ENCODE results near the gene NINL.

GRCh38 chr20:25512709-25513108, 72.6 kb downstream of the NINL start:
- TF ChIP-seq CTCF (IDR thresholded peaks at IDR 0.05; ENCODE audit: insufficient read depth, low read length) (no peak), REST (IDR thresholded peaks at IDR 0.05; ENCODE audit: insufficient replicate concordance, low read depth) (no peak)

Measured in HL-60 (cell line).